ENCODE data around the gene HABP4. TPM values are rescaled to one million over a fixed set of nuclear protein-coding genes. Genes with fewer than 3 reads are reported as not detected.

The HABP4 gene
- total and polyA plus RNA-seq, 2 of the 4 experiments (the other 2 are of a cell fraction): 5.2 to 10.6 TPM

- H3K9me1 ChIP-seq (ENCODE audit: insufficient read depth, low read length): peaks cover 14% of the 10 kb centered on the region; the same call in 1 of the 2 replicates
- ATAC-seq (ENCODE audit: low read depth): no peak
- peaks cover 0 to 9% of the 10 kb centered on the region in 2 experiments; a peak in 3 of 4 replicates for H3K79me1 ChIP-seq (ENCODE audit: low read depth in 1 of 2, low read length in 2 of 2)
- H2AK5ac ChIP-seq (ENCODE audit: low read depth, low read length): no peak overlapping the region
- no CpG with 5 or more reads among the region's 5 CpGs for WGBS, 2 experiments (ENCODE audit: extremely low coverage in 2 of 2, insufficient read length in 1 of 2)
- H3K56ac ChIP-seq (ENCODE audit: extremely low read depth, insufficient read depth, low read length): no peak overlapping the region
- intact Hi-C loops (cut with micrococcal nuclease) (no loop called here), in situ Hi-C loops (cut with MboI; ENCODE audit: low sequenced_read_pairs) (no loop called here), dilution Hi-C loops (cut with HindIII; ENCODE audit: low sequenced_read_pairs, unreplicated experiment) (no loop called here)
- no peak overlapping the region for H3K4me3 ChIP-seq (ENCODE audit: insufficient read depth, low read depth, low read length)
- H3K27ac ChIP-seq (ENCODE audit: insufficient read depth, low read length): no peak overlapping the region
- ChIA-PET POLR2A (ENCODE audit: unreplicated experiment) (no interaction called here), CTCF (no interaction called here)
- H4K8ac ChIP-seq (ENCODE audit: low read depth in 2 of 2, low read length in 2 of 2): no peak overlapping the region
- no peak overlapping the region for H2BK120ac ChIP-seq (ENCODE audit: low read depth, low read length)
- TF ChIP-seq RFX5 (IDR thresholded peaks at IDR 0.05; ENCODE audit: low read depth, low read length) (no peak), MXI1 (IDR thresholded peaks at IDR 0.05; ENCODE audit: borderline replicate concordance, low read depth, low read length) (no peak), USF2 (IDR thresholded peaks at IDR 0.05; ENCODE audit: low read depth, low read length) (no peak), CEBPB (IDR thresholded peaks at IDR 0.05; ENCODE audit: low read depth, low read length) (no peak), FOS (IDR thresholded peaks at IDR 0.05; ENCODE audit: low read depth, low read length) (no peak)
- no peak overlapping the region for H2BK5ac ChIP-seq (ENCODE audit: low read depth, low read length, poor library complexity, severe bottlenecking)
- no peaks in the 10 kb centered on the region for H4K20me1 ChIP-seq (ENCODE audit: insufficient read depth, low read length)
- H3K14ac ChIP-seq (replicated peaks; ENCODE audit: low read depth, low read length): no peak overlapping the region
- no TSS peak for BruUV-seq (replicated peaks)
- no peak for DNase-seq
- H3K23ac ChIP-seq (ENCODE audit: low read depth, low read length): no peak overlapping the region
- H3K4ac ChIP-seq (ENCODE audit: low read depth, low read length): no peak overlapping the region
- H2BK15ac ChIP-seq (ENCODE audit: low read depth, low read length): no peak overlapping the region
- H3K4me2 ChIP-seq (ENCODE audit: low read depth, low read length): no peak overlapping the region
- H3K9ac ChIP-seq (ENCODE audit: low read depth, low read length): no peak overlapping the region
- no peak overlapping the region for H2BK20ac ChIP-seq (ENCODE audit: low read depth, low read length)
- H2AFZ ChIP-seq (replicated peaks; ENCODE audit: low read length, poor library complexity): no peak overlapping the region
- no peak overlapping the region for H3K18ac ChIP-seq (ENCODE audit: low read depth, low read length)
- H3K4me1 ChIP-seq (ENCODE audit: control insufficient read depth, insufficient read depth, low read length): peaks cover 8% of the 10 kb centered on the region
- H2AK9ac ChIP-seq (replicated peaks; ENCODE audit: low read depth, low read length, poor library complexity): no peak overlapping the region
- no peaks in the 10 kb centered on the region for H3K9me3 ChIP-seq (ENCODE audit: control insufficient read depth, insufficient read depth, low read length)
- no peak overlapping the region for H4K5ac ChIP-seq (ENCODE audit: low read depth, low read length)
- peaks cover 11% of the 10 kb centered on the region for H3K36me3 ChIP-seq (ENCODE audit: control insufficient read depth, insufficient read depth, low read length)
- no peaks in the 10 kb centered on the region for H3K27me3 ChIP-seq (ENCODE audit: control insufficient read depth, insufficient read depth, low read length)
- no peak overlapping the region for H4K91ac ChIP-seq (ENCODE audit: insufficient read depth, low read depth, low read length)
Measured at GRCh38 chr9:96509026-96509425, 59.1 kb downstream of the HABP4 start.
